HK-2 (cell line): ENCODE data around the gene SEMA4D.

Experiments
- DNase-seq: peaks from one replicate; pipeline ENCODE4 v3.0.0-alpha.2; 2018; ENCODE audit not compliant: unreplicated experiment

Gene SEMA4D

DNA sequence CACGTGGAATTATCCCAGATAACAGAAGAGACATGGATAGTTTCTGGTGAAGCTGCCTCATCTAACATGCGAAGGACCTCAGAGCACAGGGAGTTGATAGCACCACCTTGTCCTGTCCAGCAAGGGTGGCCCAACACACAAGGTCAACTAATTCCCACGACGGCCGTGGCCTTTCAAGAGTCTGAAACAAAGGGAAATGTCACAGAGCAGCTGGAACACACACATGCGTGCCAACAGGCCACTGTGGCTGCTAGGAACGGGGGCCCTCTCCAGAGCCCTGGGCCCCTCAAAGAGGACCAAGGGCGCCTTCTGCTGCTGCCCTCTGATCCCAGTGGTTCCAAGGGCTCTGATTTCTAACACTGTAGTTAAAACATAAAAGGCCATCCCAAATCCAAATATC, 128.9 kb downstream of the SEMA4D start:
- DNase-seq, result no peak

DNA sequence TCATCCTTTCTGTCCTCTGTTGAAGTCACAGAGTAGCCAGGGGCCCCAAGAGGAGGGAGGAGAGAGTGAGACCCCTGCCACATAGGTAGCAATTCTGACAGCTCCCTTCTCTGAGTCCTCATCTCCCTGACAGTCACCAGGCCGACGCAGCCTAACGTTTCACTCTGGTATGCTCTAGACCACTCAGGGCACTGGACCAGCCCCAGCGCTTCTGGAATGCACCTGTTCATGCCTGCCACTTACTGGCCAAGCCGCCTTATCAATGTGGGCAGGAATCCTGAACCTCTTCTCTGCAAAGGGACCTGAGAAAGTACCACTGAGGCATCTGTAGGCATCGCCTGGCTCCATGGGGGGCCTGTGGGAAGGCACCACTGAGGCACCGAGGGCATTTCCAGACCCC, 129.4 kb downstream of the SEMA4D start:
- DNase-seq, result no peak

DNA sequence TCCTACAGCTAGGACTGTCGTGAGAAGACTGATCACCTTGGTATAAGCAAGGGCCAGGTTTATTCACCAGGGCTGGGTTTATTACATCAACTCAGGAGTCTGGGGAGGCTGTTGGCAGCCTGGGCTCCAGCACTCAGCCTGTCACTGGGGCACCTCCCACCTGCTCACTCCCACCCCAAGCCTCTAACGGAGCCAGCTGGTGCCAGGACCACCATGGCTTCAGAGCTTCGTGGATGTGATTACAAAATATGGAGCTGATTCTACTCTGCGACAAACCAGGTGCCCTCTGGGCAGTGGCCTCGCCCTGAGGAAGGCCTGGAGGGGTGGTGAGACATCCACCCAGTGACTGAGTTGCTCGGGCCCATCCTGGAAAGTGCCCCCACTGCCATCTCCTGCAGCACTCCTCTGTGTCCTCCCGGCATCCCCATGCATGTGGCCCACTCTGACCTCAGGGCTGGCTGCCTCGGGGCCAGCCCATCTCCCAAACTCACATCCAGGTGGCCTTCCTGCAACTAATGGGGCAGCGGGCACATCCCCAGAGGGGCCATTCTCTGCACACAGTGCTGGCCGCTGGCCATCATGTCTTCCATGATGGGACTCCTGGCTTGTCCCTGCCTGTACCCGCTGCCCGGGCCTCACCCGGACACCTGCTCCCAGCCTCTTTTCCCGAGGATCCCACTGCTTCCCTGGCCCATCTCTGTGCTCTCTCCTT, 130.0 kb downstream of the SEMA4D start:
- no peak for DNase-seq

DNA sequence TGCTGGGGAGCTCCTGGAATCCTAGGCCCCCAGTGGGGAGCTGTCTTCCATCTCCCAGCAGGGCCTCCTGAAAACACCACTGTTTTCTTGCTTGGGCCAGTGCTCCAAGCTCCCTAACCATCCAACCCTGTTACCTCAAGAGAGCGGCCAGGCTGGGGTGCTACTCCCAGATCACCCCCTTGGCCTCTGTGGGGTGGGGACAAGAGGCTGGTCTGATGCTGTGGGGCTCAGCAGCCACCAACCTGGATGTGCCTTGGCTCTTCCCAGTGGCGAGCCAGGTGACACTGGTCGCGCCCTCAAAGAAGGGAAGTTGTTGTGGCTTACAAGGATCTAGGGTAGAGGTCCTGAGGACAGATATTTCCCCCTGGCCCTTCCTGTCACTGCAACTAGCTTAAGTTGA, 130.6 kb downstream of the SEMA4D start:
- no peak for DNase-seq

DNA sequence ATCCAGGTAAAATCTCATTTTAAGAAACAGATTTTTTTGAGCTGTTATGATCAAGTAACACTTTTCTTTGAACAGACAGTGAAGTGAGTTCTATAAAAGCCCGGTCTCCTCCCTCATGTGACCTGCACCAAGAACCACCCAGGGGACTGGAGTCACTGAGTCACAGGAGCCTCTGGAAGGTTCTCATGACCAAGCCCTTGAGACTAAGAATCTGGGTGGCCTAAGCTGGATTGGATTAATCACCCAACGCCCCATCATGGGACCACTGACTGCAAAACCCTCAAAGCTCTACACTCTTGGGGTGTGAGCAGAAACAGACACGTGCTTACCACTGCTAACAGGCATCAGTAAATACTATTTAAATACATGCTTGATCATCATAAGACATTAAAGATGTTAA, 131.2 kb downstream of the SEMA4D start:
- no peak for DNase-seq

DNA sequence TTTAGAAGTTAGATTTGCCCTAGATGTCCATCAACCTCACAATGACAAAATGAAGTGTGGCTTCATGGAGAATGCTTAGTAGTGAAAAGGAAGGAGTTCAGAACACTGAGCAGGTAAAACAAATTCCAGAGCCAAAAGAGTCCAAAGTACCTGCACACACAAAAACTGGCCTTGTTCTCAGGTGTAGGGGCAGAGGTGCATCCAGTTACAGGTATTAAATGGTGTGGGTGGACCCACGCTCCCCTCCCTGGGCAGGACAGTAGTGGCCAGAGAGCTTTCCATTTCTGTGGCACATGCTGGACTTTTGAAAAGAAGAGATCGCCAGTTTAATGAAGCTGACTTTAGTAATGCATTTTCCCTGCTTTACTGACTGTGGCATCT, 132.4 kb downstream of the SEMA4D start:
- DNase-seq, result no peak

DNA sequence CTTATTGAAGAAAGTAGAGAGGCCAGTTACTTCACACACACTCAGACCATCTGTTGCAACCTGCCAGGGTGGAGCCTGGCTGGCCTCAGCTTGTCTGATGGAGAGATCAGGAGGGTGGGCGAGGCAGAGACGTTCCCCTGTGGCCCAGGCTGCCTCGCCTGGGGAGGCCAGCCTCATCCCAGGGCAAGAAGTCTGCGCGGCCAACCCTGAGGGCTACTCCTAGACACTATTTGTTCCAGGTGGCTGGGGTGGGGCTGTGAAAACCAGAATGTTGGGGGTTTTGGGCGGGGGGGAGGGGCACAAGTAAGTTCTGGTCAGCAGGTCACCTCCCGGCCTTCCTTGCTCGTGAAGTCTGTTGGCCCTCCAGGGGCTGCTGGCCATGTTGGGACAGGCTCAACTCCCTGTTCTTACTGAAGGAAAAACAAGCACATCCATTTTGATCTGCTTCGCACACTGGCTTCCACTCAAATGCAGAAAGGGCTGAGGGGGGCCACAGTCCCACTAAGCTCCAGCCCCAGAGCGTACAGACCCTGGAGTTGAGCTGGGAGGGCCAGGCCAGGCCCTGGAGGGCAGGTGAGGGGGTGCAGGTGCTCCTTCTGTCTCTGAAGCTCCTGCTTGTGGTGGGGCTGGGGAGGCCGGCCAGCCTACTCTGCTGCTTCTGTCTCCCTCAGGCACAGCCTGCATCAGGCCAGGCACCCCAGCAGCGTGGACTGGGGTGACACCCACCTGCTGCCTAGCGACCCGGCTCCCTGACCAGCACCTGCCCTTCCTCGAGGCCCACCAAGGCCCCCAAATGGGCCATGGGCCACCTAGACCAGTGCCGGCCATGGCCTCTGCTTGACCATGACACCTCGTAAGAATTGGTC, 133.0 kb downstream of the SEMA4D start:
- no peak for DNase-seq

DNA sequence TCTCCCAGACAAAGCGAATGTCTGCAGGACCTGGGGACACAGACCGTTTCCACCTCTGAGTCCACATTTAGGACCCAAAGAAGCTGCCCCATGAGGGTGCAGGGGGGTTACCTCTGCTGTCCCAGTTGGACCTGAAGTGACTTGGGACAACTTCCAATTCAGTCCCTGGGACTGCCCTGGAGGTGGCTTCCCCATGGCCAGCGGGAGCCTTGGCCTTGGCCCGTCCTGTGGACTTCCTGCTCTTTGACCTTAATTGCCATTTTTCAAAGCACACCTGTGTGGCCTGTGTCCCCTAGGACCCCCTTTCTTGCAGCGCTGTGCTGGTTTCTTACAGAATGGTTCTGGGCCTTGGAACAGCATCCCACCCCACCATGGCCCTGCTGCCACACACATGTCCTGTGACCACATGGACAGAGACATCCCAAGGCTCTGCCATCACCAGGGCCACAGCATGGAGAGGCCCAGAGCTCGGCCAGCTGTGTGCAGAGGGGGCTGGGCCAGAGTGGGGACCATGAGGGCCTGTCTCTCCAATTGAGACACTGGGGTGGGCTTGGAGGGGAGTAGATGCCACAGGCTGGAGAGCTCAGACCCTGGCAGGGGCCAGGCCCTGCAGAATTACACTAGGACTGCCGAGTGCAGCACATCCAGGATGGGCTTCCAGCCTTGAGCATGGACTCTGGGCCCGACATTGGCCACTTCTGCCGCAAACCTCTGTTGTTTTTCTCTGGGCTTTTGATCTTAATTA, 133.8 kb downstream of the SEMA4D start:
- no peak for DNase-seq

DNA sequence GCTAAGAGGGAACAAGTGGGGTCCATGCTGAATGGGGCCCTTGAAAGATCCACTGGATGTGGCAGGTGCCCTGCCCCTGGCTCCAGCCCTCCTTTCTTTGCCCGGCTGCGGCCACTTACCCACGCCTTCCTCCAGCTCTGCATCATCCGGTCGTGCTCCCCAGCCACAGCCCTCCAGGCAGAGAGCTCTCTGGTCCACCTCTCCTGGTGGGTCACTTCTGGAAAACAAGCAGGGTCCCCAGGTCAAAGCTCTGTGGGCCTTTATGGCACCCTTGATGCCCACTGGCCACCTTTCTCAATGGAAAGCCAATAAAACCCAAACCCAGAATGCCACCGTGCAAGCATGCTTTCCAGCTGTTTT, 134.6 kb downstream of the SEMA4D start:
- no peak for DNase-seq

DNA sequence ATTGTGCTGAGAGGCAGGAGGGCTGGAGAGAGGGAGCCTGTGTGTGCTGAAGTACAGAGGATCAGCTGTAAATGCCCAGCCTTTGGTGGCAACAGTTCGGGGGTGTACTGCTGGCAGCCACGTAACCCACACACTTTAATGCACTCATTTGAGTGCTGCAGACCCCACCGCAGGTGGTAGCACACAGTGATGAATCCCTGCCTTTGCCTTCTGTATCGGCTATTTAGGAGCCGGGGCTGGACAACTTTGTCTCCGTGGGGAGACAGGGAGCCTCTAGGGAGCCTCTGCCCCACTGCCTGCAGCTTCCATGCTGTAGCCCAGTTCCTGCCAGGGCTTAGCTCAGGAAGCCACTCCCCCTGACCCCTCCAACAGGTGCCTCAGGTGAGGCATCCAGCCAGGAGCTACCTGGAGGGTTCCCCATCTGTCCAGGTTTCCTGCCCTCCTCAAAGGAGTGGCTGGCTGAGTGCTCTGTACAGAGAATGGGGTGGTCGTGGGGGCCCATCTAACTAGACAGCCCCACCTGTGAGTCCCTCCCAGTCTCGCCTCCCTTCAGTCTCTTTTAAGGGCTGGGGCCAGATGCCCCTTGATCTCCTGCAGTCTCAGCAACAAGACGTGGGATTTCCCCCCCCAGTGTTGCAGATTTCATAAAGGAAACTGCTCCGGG, 135.1 kb downstream of the SEMA4D start:
- no peak for DNase-seq

DNA sequence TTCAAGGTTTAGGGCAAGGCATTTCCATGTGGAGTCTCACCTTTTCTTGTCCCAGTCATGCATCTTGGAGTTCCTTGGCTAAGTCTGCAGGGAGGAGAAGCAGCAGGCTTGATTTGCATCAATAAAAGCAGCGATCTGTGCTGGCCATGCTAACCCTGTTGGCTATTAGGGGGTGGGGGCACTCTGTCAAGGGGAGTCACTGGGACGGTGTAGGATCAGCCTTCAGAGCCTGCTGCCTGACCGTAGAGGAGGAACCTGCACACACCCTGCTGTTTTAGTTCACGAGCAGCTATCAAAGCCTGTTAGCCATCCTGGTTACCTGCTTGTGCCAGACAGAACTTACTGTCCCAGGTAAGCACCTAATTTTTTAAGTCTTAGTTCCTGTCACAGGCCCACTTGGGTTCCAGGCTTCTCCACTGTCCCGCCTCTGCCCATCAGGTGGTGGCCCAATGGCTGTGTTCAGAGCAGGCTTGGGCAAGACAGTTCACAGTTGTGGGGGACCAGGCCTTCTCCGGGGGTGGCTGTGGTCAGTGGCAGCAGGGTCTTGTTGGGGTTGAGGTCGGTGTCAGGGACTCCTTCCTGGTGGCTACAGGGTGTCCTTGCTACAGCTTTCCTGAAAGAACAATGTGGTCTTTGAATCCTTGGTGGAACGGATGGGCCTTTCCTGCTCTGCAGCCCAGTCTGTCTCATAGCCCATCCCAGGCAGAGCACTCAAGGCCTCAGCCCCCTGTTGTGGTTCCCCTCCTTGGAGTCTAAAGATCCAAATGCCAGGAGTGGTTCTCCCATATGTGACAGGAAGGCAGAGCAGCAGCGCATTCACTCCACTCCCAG, 135.9 kb downstream of the SEMA4D start:
- no peak for DNase-seq

DNA sequence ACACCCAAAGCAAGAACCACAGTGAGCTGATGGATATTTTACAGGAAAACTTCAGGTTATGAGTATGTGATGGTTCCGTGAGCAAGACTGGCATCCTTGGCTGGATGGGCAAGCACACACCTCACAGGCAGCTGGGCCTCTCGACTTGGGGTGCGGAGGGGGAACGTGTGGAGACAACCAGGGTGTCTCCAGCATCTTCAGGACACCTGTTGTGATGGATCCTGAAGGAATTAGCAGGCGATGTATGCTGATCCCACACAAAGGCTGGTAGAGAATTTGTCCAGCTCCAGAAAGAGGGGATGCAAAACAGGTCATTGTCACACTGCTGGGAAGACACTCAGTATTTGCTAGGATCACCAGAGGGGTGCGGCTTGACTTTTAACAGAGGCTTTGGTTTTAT, 136.9 kb downstream of the SEMA4D start:
- no peak for DNase-seq

DNA sequence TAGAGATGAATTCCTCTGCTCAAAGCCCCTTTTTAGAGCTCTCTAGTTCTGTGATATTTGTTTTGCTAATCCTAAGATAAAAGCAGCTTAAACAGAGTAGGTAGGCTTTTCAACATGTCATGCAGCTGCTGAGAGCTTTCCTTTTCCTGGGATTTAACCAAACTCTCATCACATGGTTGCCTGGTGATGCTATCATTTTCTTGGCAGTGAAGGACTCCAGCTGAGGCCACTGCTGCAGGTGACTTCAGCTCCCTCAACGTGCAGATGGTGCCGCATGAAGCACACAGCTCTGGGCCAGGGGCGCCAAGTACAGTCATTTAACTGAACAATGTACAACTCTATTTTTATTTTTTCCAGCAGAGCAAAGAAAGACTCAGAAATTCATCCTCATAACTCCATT, 137.4 kb downstream of the SEMA4D start:
- no peak for DNase-seq

DNA sequence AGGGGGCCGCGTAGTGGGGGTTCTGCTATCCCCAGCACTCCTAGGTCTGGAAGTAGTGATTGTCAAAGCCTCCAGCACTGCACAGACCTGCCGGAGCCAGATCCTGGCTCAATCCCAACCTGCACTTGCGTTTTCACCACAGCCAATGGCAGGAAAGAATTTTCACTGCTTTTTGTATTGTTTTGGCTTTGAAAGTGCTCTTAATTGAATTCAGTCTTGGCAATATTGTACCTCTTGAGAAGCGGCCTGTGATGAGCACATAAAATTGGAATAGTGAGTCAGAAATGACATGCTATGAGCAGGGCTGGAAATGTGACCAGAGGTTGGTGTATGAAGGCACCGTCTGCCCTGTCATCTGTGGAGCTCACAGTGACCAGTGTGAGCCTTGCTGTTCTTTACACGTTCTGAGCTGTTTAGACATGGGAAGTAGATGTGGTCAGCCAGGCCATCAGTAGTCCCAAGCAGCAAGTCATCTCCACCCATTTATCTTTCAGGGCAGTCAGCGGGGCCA, 138.1 kb downstream of the SEMA4D start:
- no peak for DNase-seq

DNA sequence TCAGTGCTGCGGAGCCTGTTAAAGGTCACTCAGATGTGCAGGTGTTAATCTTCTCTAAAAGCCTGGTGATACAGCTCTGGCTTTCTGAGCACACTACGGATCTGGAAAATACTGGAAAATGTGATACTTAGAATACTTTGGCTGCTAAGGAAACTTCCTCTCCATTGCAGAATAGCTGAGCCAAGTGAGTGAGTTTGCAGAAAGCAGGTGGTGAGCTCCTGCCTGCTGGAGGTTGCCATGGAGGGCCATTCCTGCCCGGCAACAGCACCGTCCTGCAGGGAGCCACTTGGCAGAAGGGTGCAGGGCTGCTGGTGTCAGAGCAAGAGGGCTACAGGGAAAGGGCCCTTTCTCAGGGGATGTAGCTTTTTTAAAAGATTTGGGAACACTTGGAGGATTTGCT, 138.9 kb downstream of the SEMA4D start:
- DNase-seq, result no peak

DNA sequence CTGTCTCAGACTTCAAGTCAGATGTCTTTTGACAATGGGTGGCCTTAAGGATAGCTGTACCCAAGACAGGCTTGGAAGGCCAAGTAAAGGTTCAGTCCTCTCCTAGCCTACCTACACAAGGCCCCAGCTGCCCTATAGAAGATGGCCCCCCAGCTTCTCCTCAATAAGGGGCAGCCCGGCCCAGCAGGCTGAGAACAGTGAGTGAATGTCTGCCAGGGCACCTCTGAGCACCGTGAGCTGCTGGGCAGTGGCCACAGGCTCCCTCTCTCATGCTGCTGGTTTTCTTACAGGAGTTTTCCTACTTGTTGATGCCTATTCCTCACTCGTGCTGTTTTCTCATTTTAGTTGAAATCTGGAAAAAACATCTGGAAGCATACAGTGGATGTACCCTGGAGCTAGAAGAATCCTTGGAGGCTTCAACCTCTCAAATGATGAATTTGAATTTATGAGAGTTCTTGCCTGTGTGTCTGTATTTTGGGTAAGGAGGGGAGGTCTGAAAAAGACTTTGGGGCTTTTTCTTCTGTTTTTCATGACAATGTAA, 139.5 kb downstream of the SEMA4D start:
- no peak for DNase-seq

DNA sequence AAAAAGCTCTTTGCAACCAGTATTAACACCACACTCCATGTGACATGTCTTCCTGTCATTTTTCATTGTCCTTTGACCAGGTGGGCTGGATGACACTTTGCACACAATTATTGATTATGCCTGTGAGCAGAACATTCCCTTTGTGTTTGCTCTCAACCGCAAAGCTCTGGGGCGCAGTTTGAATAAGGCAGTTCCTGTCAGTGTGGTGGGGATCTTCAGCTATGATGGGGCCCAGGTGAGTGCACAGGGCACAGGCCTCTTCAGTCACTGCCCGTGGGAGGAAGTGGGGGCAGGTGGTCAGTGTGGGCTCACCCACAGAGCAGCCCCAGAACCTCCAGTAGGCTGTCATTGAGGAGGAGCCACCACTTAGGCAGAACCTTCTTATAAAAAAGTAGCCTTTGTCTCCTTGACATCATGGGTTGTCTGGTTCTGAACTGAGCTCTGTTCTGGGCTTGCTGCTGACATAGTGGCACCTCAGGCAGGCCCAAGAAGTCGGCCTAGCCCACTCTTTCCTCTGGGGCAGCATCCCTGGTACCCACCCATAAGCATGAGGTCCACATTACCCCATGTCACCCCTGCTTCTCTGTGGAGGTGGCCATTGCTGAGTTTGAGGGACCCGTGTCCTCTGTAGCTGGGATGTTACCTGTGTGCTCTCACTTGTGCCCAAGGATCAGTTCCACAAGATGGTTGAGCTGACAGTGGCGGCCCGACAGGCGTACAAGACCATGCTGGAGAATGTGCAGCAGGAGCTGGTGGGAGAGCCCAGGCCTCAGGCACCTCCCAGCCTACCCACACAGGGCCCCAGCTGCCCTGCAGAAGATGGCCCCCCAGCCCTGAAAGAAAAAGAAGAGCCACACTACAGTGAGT, 140.3 kb downstream of the SEMA4D start:
- no peak for DNase-seq

DNA sequence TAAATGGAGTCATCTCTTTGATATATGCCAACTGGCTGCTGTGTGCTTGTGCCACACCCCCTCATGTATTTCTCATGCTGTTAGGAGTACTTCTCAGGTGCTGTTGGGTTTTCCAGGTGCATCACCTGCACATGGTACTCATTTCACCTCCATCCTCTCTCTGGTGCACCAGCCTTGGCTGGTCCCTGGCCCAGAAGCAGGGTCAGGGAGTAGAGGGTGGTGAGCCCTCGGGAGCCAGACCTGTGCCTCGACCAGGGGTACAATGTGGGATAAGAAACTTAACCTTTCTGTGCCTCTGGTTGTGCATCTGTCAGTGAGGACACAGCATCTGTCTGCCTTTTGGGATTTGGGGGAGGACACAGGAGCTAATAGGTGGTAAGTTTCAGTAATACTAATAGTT, 141.1 kb downstream of the SEMA4D start:
- no peak for DNase-seq

DNA sequence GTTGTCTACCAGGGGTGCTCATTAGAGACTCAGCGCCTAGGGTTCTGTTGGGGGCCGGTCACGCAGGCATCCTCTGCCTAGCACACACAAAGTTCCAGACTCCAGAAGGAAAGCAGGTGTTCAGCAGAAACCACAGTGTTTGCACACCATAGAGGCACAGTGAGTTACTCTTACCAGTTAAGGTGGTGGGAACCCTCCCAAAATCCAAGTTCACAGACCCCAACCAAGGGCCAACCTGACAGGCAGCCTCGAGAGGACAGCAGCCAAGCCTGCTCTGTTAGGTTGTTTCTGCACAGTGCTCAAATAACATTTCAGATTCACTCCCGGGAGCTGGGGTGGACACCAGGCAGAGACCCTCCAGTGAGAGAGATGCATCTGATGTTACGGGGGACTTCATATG, 143.4 kb downstream of the SEMA4D start:
- no peak for DNase-seq

DNA sequence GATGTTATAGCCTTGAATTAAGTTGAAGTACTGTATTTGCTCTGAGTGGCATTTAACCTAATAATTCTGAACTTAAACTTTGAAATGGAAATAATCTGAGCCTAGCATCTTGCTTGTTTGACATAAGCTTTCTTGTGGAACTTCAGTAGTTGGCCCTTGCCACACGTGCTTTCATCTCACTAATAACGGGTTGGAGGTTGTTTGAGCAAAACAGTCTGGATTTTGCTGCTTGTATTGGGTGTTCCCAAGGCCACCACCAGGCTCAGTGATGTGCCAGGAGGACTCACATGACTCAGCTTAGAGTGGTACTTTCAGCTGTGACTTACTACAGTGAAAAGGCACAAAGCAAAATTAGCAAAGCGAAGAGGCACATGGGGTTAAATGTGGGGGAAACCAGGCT, 143.9 kb downstream of the SEMA4D start:
- DNase-seq, result no peak
